GM12892 (cell line): Measurements from ENCODE around the gene SLC35D3.

Source experiments
- POLR2A ChIP-seq: IDR thresholded peaks from 2 replicates; pipeline ENCODE4 v1.6.1; 2011; ENCODE audit warnings: low read depth, low read length, control low read depth
- POLR2AphosphoS5 ChIP-seq: IDR thresholded peaks from 2 replicates; pipeline ENCODE4 v1.6.1; 2011; ENCODE audit warnings: low read depth, low read length, control low read depth

DNA sequence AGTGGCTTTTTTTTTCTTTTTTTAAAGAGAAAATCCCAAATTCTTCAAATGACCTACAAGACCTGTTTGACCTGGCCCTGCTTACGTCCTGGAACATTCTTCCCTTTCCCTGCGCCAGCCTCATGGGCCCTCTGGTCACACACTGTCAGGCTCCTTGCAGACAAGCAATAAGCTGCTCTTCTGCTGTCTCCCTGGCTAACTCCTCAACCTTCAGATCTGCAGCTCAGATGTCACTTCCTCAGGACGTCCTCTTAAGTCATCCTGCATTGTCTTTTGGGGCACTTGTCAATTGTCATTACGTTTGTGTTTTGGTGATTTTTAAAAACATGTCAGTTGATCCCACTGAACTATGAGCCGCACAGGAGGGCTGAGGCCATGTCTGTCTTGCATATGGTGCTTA lies 28.9 kb upstream of the SLC35D3 start:
- TF ChIP-seq POLR2AphosphoS5 (no peak), POLR2A (no peak)
